Keratinocyte (primary cell): ENCODE data around the gene CDKN1A. TPM values are rescaled to one million over a fixed set of nuclear protein-coding genes. Genes with fewer than 3 reads are reported as not detected.

Experiments
- DNase-seq: peaks from one replicate; pipeline ENCODE4 v3.0.0-alpha.2; 2011; ENCODE audit warnings: low read depth, missing footprints, low spot score
- FAIRE-seq: peaks from 2 replicates; lab custom pipeline; 2011; peaks lifted over from hg19 to GRCh38; lab: Jason Lieb, UNC
- H2AFZ ChIP-seq: 2 replicates; pipeline ENCODE4 v1.6.0; 2012; ENCODE audit warnings: low read length, control low read depth, inconsistent platforms; ENCODE audit not compliant: control insufficient read depth
- H3K27ac ChIP-seq: 2 replicates; pipeline ENCODE4 v1.5.1; 2011; ENCODE audit warnings: low read length; ENCODE audit not compliant: control insufficient read depth, insufficient read depth
- H3K27me3 ChIP-seq: 3 replicates; pipeline ENCODE4 v1.6.0; 2011; ENCODE audit warnings: low read length; ENCODE audit not compliant: control insufficient read depth, insufficient read depth; ENCODE audit errors: extremely low read depth
- H3K36me3 ChIP-seq, 2 experiments: 2 replicates in 1 of 2; 3 replicates in 1 of 2; pipeline ENCODE4 v1.5.1; 2011; ENCODE audit warnings: low read length in 2 of 2, mild to moderate bottlenecking in 1 of 2; ENCODE audit not compliant: control insufficient read depth in 2 of 2, insufficient read depth in 2 of 2; ENCODE audit errors: extremely low read depth in 1 of 2
- H3K4me1 ChIP-seq: 3 replicates; pipeline ENCODE4 v1.5.1; 2011; ENCODE audit warnings: low read length; ENCODE audit not compliant: control insufficient read depth, insufficient read depth; ENCODE audit errors: extremely low read depth
- H3K4me2 ChIP-seq: 3 replicates; pipeline ENCODE4 v1.6.0; 2011; ENCODE audit warnings: low read depth, low read length; ENCODE audit not compliant: control insufficient read depth, insufficient read depth; ENCODE audit errors: extremely low read depth
- H3K4me3 ChIP-seq, 3 experiments: fragments of 200-600 bp in 1 of 3; sonication (generic) in 1 of 3; 2 replicates in 2 of 3; 3 replicates in 1 of 3; pipeline ENCODE4 v1.5.1; 2011 to 2016; ENCODE audit warnings: low read length in 3 of 3, mild to moderate bottlenecking in 3 of 3, control low read depth in 2 of 3, inconsistent platforms in 1 of 3, low read depth in 1 of 3, mixed read lengths in 1 of 3, mixed run types in 1 of 3, moderate library complexity in 1 of 3; ENCODE audit not compliant: control insufficient read depth in 2 of 3, insufficient read depth in 2 of 3; ENCODE audit errors: extremely low read depth in 1 of 3
- H3K79me2 ChIP-seq: 2 replicates; pipeline ENCODE4 v1.6.0; 2012; ENCODE audit warnings: low read length; ENCODE audit not compliant: control insufficient read depth, insufficient read depth
- H3K9ac ChIP-seq: 3 replicates; pipeline ENCODE4 v1.6.0; 2011; ENCODE audit warnings: low read length; ENCODE audit not compliant: control insufficient read depth, insufficient read depth; ENCODE audit errors: extremely low read depth
- H3K9me1 ChIP-seq: 3 replicates; pipeline ENCODE4 v1.6.0; 2011; ENCODE audit warnings: low read length; ENCODE audit not compliant: control insufficient read depth, insufficient read depth; ENCODE audit errors: extremely low read depth
- H3K9me3 ChIP-seq: 2 replicates; pipeline ENCODE4 v1.5.1; 2012; ENCODE audit warnings: low read depth, low read length; ENCODE audit not compliant: control insufficient read depth
- H4K20me1 ChIP-seq: 3 replicates; pipeline ENCODE4 v1.6.0; 2011; ENCODE audit warnings: low read length; ENCODE audit not compliant: control insufficient read depth, insufficient read depth; ENCODE audit errors: extremely low read depth
- EZH2 ChIP-seq: IDR thresholded peaks from one replicate; pipeline ENCODE4 v1.6.1; 2012; ENCODE audit warnings: inconsistent platforms, mild to moderate bottlenecking, low read length, moderate library complexity
- dilution Hi-C: fragments of 300-500 bp; cut with MboI; formaldehyde crosslinking; loops from one replicate; pipeline ENCODE4 v1.7.0; 2020; ENCODE audit warnings: low sequenced_read_pairs; ENCODE audit not compliant: extremely low pct_ligation_motif_present
- polyA plus RNA-seq, 5 experiments: library from polyadenylated mRNA; depleted of rRNA in 3 of 5; stranded (reverse) in 3 of 5; stranded (forward) in 1 of 5; unstranded in 1 of 5; fragments of >200 nt; gene quantifications; 1 replicate in 1 of 5; 2 replicates in 3 of 5; 3 replicates in 1 of 5; pipeline versions ENCODE4 v1.2.1 to v1.2.3, GENCODE V29; 2011 to 2012; ENCODE audit warnings: missing spikeins in 2 of 5, low read depth in 1 of 5, low replicate concordance in 1 of 5
- TF ChIP-seq, protein P1 (sequence below), 3 experiments: IDR thresholded peaks in 1 of 3; conservative IDR thresholded peaks in 1 of 3; optimal IDR thresholded peaks in 1 of 3; 2 replicates in 2 of 3; 3 replicates in 1 of 3; pipeline versions ENCODE3 to v1.5.1; 2011; ENCODE audit warnings: low read length in 3 of 3, mild to moderate bottlenecking in 3 of 3, moderate library complexity in 2 of 3, control low read depth in 1 of 3, inconsistent platforms in 1 of 3; ENCODE audit not compliant: insufficient read depth in 2 of 3; ENCODE audit errors: extremely low read depth in 1 of 3

Gene CDKN1A
- polyA plus RNA-seq, 1 donor (not counting 4 experiments of a cell fraction or from before 2014, with no cell fraction given) = 185 TPM

GRCh38 chr6:36731622-36732310 lies 53.3 kb downstream of the CDKN1A start:
- no peak overlapping the region for H3K4me2 ChIP-seq

DNA sequence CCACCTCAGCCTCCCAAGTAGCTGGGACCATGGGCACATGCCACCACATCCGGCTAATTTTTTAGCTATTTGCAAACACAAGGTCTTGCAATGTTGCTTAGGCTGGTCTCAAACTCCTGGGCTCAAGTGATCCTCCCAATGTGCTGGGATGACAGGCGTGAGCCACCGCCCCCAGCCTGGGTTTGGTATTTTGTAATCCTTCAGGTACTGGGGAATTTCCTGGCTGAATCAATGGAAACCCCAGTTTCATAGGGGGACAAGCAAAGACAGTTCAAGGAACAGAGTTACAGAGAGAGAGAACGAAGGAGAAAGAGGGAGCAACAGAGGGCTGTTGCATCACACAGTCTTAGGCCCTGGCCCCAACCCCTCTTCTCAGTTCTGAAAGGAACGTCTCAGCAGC lies 54.8 kb downstream of the CDKN1A start:
- H2AFZ ChIP-seq = no peak overlapping the region
- H3K27me3 ChIP-seq = no peaks in the 10 kb centered on the region
- no peak overlapping the region for H3K4me3 ChIP-seq
- no peaks in the 10 kb centered on the region for H3K9me3 ChIP-seq
- H3K79me2 ChIP-seq = no peaks in the 10 kb centered on the region
- TF ChIP-seq, protein P1, sequence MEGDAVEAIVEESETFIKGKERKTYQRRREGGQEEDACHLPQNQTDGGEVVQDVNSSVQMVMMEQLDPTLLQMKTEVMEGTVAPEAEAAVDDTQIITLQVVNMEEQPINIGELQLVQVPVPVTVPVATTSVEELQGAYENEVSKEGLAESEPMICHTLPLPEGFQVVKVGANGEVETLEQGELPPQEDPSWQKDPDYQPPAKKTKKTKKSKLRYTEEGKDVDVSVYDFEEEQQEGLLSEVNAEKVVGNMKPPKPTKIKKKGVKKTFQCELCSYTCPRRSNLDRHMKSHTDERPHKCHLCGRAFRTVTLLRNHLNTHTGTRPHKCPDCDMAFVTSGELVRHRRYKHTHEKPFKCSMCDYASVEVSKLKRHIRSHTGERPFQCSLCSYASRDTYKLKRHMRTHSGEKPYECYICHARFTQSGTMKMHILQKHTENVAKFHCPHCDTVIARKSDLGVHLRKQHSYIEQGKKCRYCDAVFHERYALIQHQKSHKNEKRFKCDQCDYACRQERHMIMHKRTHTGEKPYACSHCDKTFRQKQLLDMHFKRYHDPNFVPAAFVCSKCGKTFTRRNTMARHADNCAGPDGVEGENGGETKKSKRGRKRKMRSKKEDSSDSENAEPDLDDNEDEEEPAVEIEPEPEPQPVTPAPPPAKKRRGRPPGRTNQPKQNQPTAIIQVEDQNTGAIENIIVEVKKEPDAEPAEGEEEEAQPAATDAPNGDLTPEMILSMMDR (optimal IDR thresholded peaks at IDR 0.05 in 1 of 3, IDR thresholded peaks at IDR 0.05 in 1 of 3, conservative IDR thresholded peaks at IDR 0.05 in 1 of 3; ENCODE audit: extremely low read depth in 1 of 3, insufficient read depth in 2 of 3, low read length in 3 of 3) = no peak
- TF ChIP-seq EZH2 = no peak
- no peaks in the 10 kb centered on the region for H3K36me3 ChIP-seq
- H3K27ac ChIP-seq = no peak overlapping the region
- dilution Hi-C loops = no loop called here
- no peak overlapping the region for H3K4me2 ChIP-seq
- DNase-seq (no peak), FAIRE-seq (no peak)
- H4K20me1 ChIP-seq = no peaks in the 10 kb centered on the region
- peaks cover 15% of the 10 kb centered on the region for H3K4me1 ChIP-seq
- H3K9ac ChIP-seq = no peak overlapping the region
- H3K9me1 ChIP-seq = no peaks in the 10 kb centered on the region

More at GRCh38 chr6:36731622-36732310, 53.3 kb downstream of the CDKN1A start:
- Histone ChIP-seq H2AFZ (no peak overlapping the region), H3K4me3 (no peak overlapping the region), H3K9ac (no peak overlapping the region), H3K4me1 (peaks cover 21% of the 10 kb centered on the region), H3K36me3 (no peaks in the 10 kb centered on the region), H3K79me2 (no peaks in the 10 kb centered on the region), H3K9me1 (no peaks in the 10 kb centered on the region), H3K9me3 (no peaks in the 10 kb centered on the region), H4K20me1 (no peaks in the 10 kb centered on the region), H3K27me3 (no peaks in the 10 kb centered on the region), H3K27ac (no peak overlapping the region)
- DNase-seq = no peak
- dilution Hi-C loops = no loop called here
- TF ChIP-seq EZH2 = no peak
- TF ChIP-seq, protein P1 (optimal IDR thresholded peaks at IDR 0.05 in 1 of 3, IDR thresholded peaks at IDR 0.05 in 1 of 3, conservative IDR thresholded peaks at IDR 0.05 in 1 of 3; ENCODE audit: extremely low read depth in 1 of 3, insufficient read depth in 2 of 3, low read length in 3 of 3) = no peak
- no peak for FAIRE-seq
